ENCODE data around the gene LYPD4.
A peak's percentile ranks its signal among the peaks of the same experiment; 100 is the strongest.
"Not testable (repeated sequence)": the region's sequence is repeated elsewhere in the genome, so short reads cannot be mapped to it uniquely, and the experiment has no call there.

The LYPD4 gene

DNA sequence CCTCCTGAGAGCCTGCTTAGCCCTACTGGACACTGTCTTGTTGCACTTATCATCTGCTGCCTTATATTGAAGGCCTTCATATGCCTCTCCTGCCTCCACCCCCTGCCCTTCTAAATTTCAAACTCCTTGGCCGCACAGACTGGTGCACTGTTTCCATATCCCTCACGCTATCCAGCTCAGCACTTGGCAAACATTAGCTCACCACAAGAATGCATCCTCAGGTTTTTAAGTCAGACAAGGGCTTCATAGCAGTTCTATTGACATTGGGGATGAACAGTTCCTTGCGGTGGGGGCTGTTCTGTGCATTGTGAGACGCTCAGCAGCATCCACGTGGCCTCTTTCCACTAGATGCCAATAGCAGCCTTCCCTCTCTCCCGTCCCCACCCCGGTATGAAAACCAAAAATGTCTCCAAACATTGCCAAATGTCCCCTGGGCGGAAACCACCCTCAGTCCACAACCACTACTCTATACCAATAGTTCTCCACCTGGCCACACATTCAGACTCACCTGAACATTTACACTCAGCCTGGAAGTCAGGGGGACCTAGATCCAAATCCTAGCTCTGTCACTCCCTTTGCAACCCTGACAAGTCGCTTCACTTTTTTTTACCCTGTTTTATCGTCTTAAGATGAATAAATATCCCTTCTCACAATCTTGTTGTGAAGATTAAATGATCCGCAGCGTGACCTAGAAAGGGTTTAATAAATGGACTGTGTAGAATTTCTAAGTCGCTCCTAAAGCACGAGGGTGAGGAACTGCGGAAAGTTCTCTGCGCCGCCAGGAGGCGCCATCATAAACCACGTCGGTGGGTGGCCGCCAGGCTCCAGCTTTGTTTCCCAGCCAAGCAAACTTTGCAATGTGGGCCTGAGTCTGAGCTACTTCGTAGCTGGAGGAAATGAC is 51.7 kb downstream of the LYPD4 start:
- peak; percentile 72 for DNase-seq (ENCODE audit: extremely low spot score)
- ChIA-PET POLR2A (no interaction called here), CTCF (interaction anchor here (0.5 to 2.5 kb wide), 18 partner anchors 8 to 145 kb away, joined by 3 to 12 read pairs (median 4); no protein-coding TSS in a partner anchor)

DNA sequence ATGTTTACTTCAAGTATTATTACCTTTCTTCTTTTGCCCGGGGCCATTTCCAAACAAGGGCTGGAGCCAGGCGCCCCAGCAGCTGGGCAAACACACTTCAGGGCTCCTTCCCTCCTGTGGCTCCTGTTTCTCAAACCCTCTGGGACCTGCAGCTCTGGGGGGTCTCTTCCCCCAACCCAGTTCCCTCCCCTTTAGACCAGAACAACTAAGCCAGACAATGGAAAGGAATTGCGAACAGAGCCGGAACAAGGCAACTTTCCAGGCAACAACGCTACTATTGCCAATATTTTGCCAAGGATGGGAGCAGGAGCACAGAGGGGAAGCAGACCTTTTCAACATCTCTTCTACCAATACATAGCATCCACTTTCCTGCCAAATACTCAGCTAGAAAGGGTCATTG is 55.4 kb downstream of the LYPD4 start:
- POLR2A ChIA-PET; DNase-seq (ENCODE audit: extremely low spot score); CTCF ChIA-PET: not testable (repeated sequence)

More for the DNA sequence above, 51.7 kb downstream of the LYPD4 start:
- TF ChIP-seq ARNT (IDR thresholded peaks at IDR 0.05) (no peak), TARDBP (IDR thresholded peaks at IDR 0.05) (no peak), FOXM1 (IDR thresholded peaks at IDR 0.05; ENCODE audit: borderline replicate concordance) (no peak), L3MBTL2 (conservative IDR thresholded peaks at IDR 0.05) (no peak), BHLHE40 (IDR thresholded peaks at IDR 0.05; ENCODE audit: borderline replicate concordance) (no peak)

DNA sequence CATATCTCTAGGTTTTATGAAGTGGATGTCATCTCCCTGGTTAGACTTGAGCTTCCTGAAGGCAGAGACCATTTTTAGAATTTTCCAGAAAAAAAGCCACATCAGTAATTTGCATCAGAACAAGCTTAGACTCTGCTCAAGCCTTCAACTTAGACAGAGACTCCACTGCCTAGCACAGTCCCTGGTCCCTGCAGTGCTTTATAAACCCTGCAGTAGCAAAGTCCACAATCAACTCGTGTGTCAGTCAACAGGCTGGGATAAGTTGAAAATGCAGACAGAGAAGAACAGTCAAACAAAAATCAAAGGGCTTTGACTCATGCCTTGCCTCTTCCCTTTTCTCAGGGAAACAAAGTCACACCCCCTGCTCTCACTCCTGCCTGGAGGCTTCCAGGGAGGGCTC is 56.0 kb downstream of the LYPD4 start:
- CTCF ChIA-PET; DNase-seq (ENCODE audit: extremely low spot score); POLR2A ChIA-PET: not testable (repeated sequence)
